ENCODE data around the gene RAPSN. TPM values are rescaled to one million over a fixed set of nuclear protein-coding genes. Genes with fewer than 3 reads are reported as not detected.

The RAPSN gene
- total and polyA plus RNA-seq, 12 donors = 0.18 to 5.1 (median 2.1) TPM

GRCh38 chr11:47436726-47437125 is 12.2 kb downstream of the RAPSN start:
- Histone ChIP-seq H3K27ac (peak overlapping the region in 1 of 5 donors; percentile 71), H3K27me3 (no peaks in the 10 kb centered on the region), H3K36me3 (replicated peaks in 1 of 2) (no peaks in the 10 kb centered on the region), H3K9me3 (replicated peaks in 1 of 3) (no peaks in the 10 kb centered on the region), H3K4me1 (replicated peaks in 1 of 2) (peaks cover 20 to 29% of the 10 kb centered on the region in 2 donors), H3K4me3 (no peak overlapping the region)
- TF ChIP-seq CTCF (IDR thresholded peaks at IDR 0.05) (no peak), POLR2A (IDR thresholded peaks at IDR 0.05) (no peak)
- DNase-seq = no peak
- intact Hi-C loops (cut with DNase I) = no loop called here
- WGBS, 4 donors = 92 to 100% (median 96%) methylated on average over 1 to 3 of the region's 3 CpGs

- WGBS, 4 donors = 64 to 84% (median 82%) methylated on average over 3 of the region's 3 CpGs
- DNase-seq = no peak
- peak overlapping the region in 1 of 5 donors; percentile 41 for H3K27ac ChIP-seq
- no peaks in the 10 kb centered on the region for H3K36me3 ChIP-seq (replicated peaks in 1 of 2)
- no peak overlapping the region for H3K4me3 ChIP-seq
- no peaks in the 10 kb centered on the region for H3K9me3 ChIP-seq (replicated peaks in 1 of 3)
- H3K4me1 ChIP-seq (replicated peaks in 1 of 2) = peaks cover 20 to 29% of the 10 kb centered on the region in 2 donors
- H3K27me3 ChIP-seq = no peaks in the 10 kb centered on the region
- TF ChIP-seq POLR2A (IDR thresholded peaks at IDR 0.05) (no peak), CTCF (IDR thresholded peaks at IDR 0.05) (no peak)
- intact Hi-C loops (cut with DNase I) = no loop called here
Measured at GRCh38 chr11:47435687-47436086, 13.2 kb downstream of the RAPSN start.

GRCh38 chr11:47434011-47434786 is 14.7 kb downstream of the RAPSN start:
- WGBS, 4 donors = 47 to 54% (median 50%) methylated on average over 7 of the region's 7 CpGs
- H3K4me1 ChIP-seq (replicated peaks in 1 of 2) = peaks cover 20 to 29% of the 10 kb centered on the region in 2 donors
- no peaks in the 10 kb centered on the region for H3K9me3 ChIP-seq (replicated peaks in 1 of 3)
- intact Hi-C loops (cut with DNase I) = no loop called here
- no peaks in the 10 kb centered on the region for H3K36me3 ChIP-seq (replicated peaks in 1 of 2)
- TF ChIP-seq CTCF (IDR thresholded peaks at IDR 0.05) (no peak), POLR2A (IDR thresholded peaks at IDR 0.05) (peak in 1 of 2 donors; percentile 66)
- peak overlapping the region; percentile 52 to 93 (median 90) for H3K27ac ChIP-seq
- no peaks in the 10 kb centered on the region for H3K27me3 ChIP-seq
- peak; percentile 82 to 96 (median 92) for DNase-seq
- no peak overlapping the region for H3K4me3 ChIP-seq

- Histone ChIP-seq H3K4me3 (no peak overlapping the region), H3K4me1 (replicated peaks in 1 of 2) (peaks cover 20 to 29% of the 10 kb centered on the region in 2 donors), H3K9me3 (replicated peaks in 1 of 3) (no peaks in the 10 kb centered on the region), H3K36me3 (replicated peaks in 1 of 2) (no peaks in the 10 kb centered on the region), H3K27me3 (no peaks in the 10 kb centered on the region), H3K27ac (peak overlapping the region; percentile 52 to 93 (median 90))
- intact Hi-C loops (cut with DNase I) = no loop called here
- peak in 3 of 7 donors; percentile 56 to 70 (median 60) for DNase-seq
- WGBS, 4 donors = 43 to 67% (median 55%) methylated on average over 3 of the region's 3 CpGs
- TF ChIP-seq POLR2A (IDR thresholded peaks at IDR 0.05) = peak in 1 of 2 donors; percentile 33
- no peak for TF ChIP-seq CTCF (IDR thresholded peaks at IDR 0.05)
Measured at GRCh38 chr11:47433157-47433556, 15.8 kb downstream of the RAPSN start.

All from adrenal gland (tissue), 12 donors.